Measurements from ENCODE around the gene DVL2.

Gene DVL2

GRCh38 chr17:7262935-7263800 lies 28.9 kb upstream of the DVL2 start:
- H3K27ac ChIP-seq (ENCODE audit: low read depth, low read length, poor library complexity, severe bottlenecking): no peak overlapping the region
- H3K79me2 ChIP-seq (ENCODE audit: insufficient read depth, low read length): no peaks in the 10 kb centered on the region
- no peak overlapping the region for H3K9ac ChIP-seq (ENCODE audit: low read length)
- TF ChIP-seq EZH2 (IDR thresholded peaks at IDR 0.05; ENCODE audit: borderline replicate concordance, low read length) (no peak), CTCF (IDR thresholded peaks at IDR 0.05; ENCODE audit: low read length) (no peak)
- no peaks in the 10 kb centered on the region for H3F3A ChIP-seq (ENCODE audit: insufficient read depth, low read length)
- H3K4me3 ChIP-seq (ENCODE audit: low read depth, low read length, poor library complexity, severe bottlenecking): no peak overlapping the region
- no peak overlapping the region for H3K4me2 ChIP-seq (ENCODE audit: low read length)
- H3K9me2 ChIP-seq (ENCODE audit: low read depth, low read length): no peaks in the 10 kb centered on the region
- peaks cover 17% of the 10 kb centered on the region for H3K4me1 ChIP-seq (ENCODE audit: insufficient read depth, low read length, severe bottlenecking)
- no peaks in the 10 kb centered on the region for H4K20me1 ChIP-seq (ENCODE audit: insufficient read depth, low read length)
- no peak overlapping the region for H2AFZ ChIP-seq (ENCODE audit: low read length)
- H3K27me3 ChIP-seq (ENCODE audit: insufficient read depth, low read length): peaks cover 7% of the 10 kb centered on the region; the same call in 1 of the 2 replicates
- no peaks in the 10 kb centered on the region for H3K9me3 ChIP-seq (ENCODE audit: low read length)
- peaks cover 15% of the 10 kb centered on the region for H3K36me3 ChIP-seq (ENCODE audit: insufficient read depth, low read length)

- Histone ChIP-seq H3K9me2 (ENCODE audit: low read depth, low read length) (no peaks in the 10 kb centered on the region), H3K9ac (ENCODE audit: low read length) (peak within 1 kb of the TSS; percentile 2; the same call in 1 of the 2 replicates), H3K4me2 (ENCODE audit: low read length) (peak within 1 kb of the TSS; percentile 48), H3K27ac (ENCODE audit: low read depth, low read length, poor library complexity, severe bottlenecking) (no peak within 1 kb of the TSS), H3K4me3 (ENCODE audit: low read depth, low read length, poor library complexity, severe bottlenecking) (peak within 1 kb of the TSS; percentile 38), H3K9me3 (ENCODE audit: low read length) (no peaks in the 10 kb centered on the region), H3K27me3 (ENCODE audit: insufficient read depth, low read length) (peaks cover 7% of the 10 kb centered on the region; the same call in 1 of the 2 replicates), H3K4me1 (ENCODE audit: insufficient read depth, low read length, severe bottlenecking) (peaks cover 17% of the 10 kb centered on the region), H3F3A (ENCODE audit: insufficient read depth, low read length) (no peaks in the 10 kb centered on the region), H3K79me2 (ENCODE audit: insufficient read depth, low read length) (no peaks in the 10 kb centered on the region), H4K20me1 (ENCODE audit: insufficient read depth, low read length) (no peaks in the 10 kb centered on the region), H3K36me3 (ENCODE audit: insufficient read depth, low read length) (peaks cover 15% of the 10 kb centered on the region), H2AFZ (ENCODE audit: low read length) (no peak within 1 kb of the TSS)
- no peak for TF ChIP-seq EZH2 (IDR thresholded peaks at IDR 0.05; ENCODE audit: borderline replicate concordance, low read length)
- no peak for TF ChIP-seq CTCF (IDR thresholded peaks at IDR 0.05; ENCODE audit: low read length)
Measured at GRCh38 chr17:7262192-7262934, 28.0 kb upstream of the DVL2 start, which contains the start of gene CLDN7. Gene CLDN7 (minus strand): TSS chr17:7262478. CDS start chr17:7262043, 435 bp downstream.

- no peaks in the 10 kb centered on the region for H3K79me2 ChIP-seq (ENCODE audit: insufficient read depth, low read length)
- no peaks in the 10 kb centered on the region for H4K20me1 ChIP-seq (ENCODE audit: insufficient read depth, low read length)
- peak overlapping the region; percentile 2; the same call in 1 of the 2 replicates for H3K9ac ChIP-seq (ENCODE audit: low read length)
- peak overlapping the region; percentile 38 for H3K4me3 ChIP-seq (ENCODE audit: low read depth, low read length, poor library complexity, severe bottlenecking)
- H2AFZ ChIP-seq (ENCODE audit: low read length): no peak overlapping the region
- H3K27me3 ChIP-seq (ENCODE audit: insufficient read depth, low read length): peaks cover 7% of the 10 kb centered on the region; the same call in 1 of the 2 replicates
- H3K9me3 ChIP-seq (ENCODE audit: low read length): no peaks in the 10 kb centered on the region
- no peak overlapping the region for H3K27ac ChIP-seq (ENCODE audit: low read depth, low read length, poor library complexity, severe bottlenecking)
- no peaks in the 10 kb centered on the region for H3K9me2 ChIP-seq (ENCODE audit: low read depth, low read length)
- peaks cover 19% of the 10 kb centered on the region for H3K36me3 ChIP-seq (ENCODE audit: insufficient read depth, low read length)
- TF ChIP-seq CTCF (IDR thresholded peaks at IDR 0.05; ENCODE audit: low read length) (no peak), EZH2 (IDR thresholded peaks at IDR 0.05; ENCODE audit: borderline replicate concordance, low read length) (peak; percentile 23; the same call in 1 of the 2 replicates)
- no peaks in the 10 kb centered on the region for H3F3A ChIP-seq (ENCODE audit: insufficient read depth, low read length)
- peak overlapping the region; percentile 48 for H3K4me2 ChIP-seq (ENCODE audit: low read length)
- H3K4me1 ChIP-seq (ENCODE audit: insufficient read depth, low read length, severe bottlenecking): peaks cover 17% of the 10 kb centered on the region
Measured at GRCh38 chr17:7261379-7262191, 27.3 kb upstream of the DVL2 start.

Data from OCI-LY1 (cell line).